Left lung (tissue), 10 donors: ENCODE measurements around the gene BACH2. TPM values are rescaled to one million over a fixed set of nuclear protein-coding genes. Genes with fewer than 3 reads are reported as not detected.
A peak's percentile ranks its signal among the peaks of the same experiment; 100 is the strongest.

ENCODE experiments used
- ATAC-seq: fragments of 200-7000 bp; cut with Tn5 transposase; one replicate; pipeline ENCODE4 v1.9.1; 2020; ENCODE audit warnings: moderate library complexity
- DNase-seq, 4 donors: peaks; one replicate each; pipeline ENCODE4 v3.0.0-alpha.2; 2013 to 2020
- H3K27ac ChIP-seq, 2 donors: fragments of 200-600 bp; sonication (generic) in 1 of 2; one replicate each; pipeline versions ENCODE4 v1.5.0 to v1.8.0; 2020 to 2021
- H3K27me3 ChIP-seq, 2 donors: fragments of 200-600 bp; sonication (generic) in 1 of 2; one replicate each; pipeline versions ENCODE4 v1.5.0 to v1.8.0; 2020 to 2021
- H3K36me3 ChIP-seq, 2 donors: fragments of 200-600 bp; sonication (generic) in 1 of 2; one replicate each; pipeline versions ENCODE4 v1.5.0 to v1.8.0; 2020 to 2021
- H3K4me1 ChIP-seq, 2 donors: fragments of 200-600 bp; one replicate each; pipeline ENCODE4 v1.8.0; 2021
- H3K4me3 ChIP-seq, 2 donors: fragments of 200-600 bp; sonication (generic) in 1 of 2; one replicate each; pipeline versions ENCODE4 v1.5.0 to v1.8.0; 2020 to 2021; ENCODE audit warnings: mild to moderate bottlenecking in 1 of 2
- H3K9me3 ChIP-seq, 2 donors: fragments of 200-600 bp; sonication (generic) in 1 of 2; one replicate each; pipeline versions ENCODE4 v1.5.0 to v1.8.0; 2020 to 2021
- CTCF ChIP-seq, 2 donors: fragments of 200-600 bp; sonication (generic) in 1 of 2; IDR thresholded peaks; one replicate each; pipeline versions ENCODE4 v1.5.0 to v1.8.0; 2021; ENCODE audit warnings: antibody characterized with exemption in 2 of 2
- intact Hi-C, 2 donors: fragments of 100-400 bp; cut with DNase I; formaldehyde crosslinking; loops; one replicate each; pipeline versions ENCODE4 v1.11.2 to v1.14.2; 2022
- polyA plus RNA-seq, 6 donors: library from polyadenylated mRNA; unstranded; fragments of 120-200 nt; gene quantifications; one replicate each; pipeline ENCODE4 v1.2.1, GENCODE V29; 2013; ENCODE audit not compliant: insufficient read length in 6 of 6
- total RNA-seq, 2 donors: library from RNA; stranded (reverse); fragmentation: NEBNext Ultra II Directional; extraction: Animal tissue kit (Norgen Biotek cat#: 25700); gene quantifications; one replicate each; pipeline ENCODE4 v1.2.1, GENCODE V29; 2021
- donor health status: DM: no; HTN: yes; CAD: no.
- donor health status: DM: no; HTN: no; CAD: no.

The BACH2 gene
- total and polyA plus RNA-seq, 8 donors, result 3.8 to 10.6 (median 8.9) TPM

GRCh38 chr6:90105506-90106170 is 191.0 kb downstream of the BACH2 start:
- no peaks in the 10 kb centered on the region for H3K36me3 ChIP-seq
- DNase-seq (no peak), ATAC-seq (peak; percentile 24)
- H3K27me3 ChIP-seq, result no peaks in the 10 kb centered on the region
- TF ChIP-seq CTCF (IDR thresholded peaks at IDR 0.05), result no peak
- peaks cover 0 to 28% of the 10 kb centered on the region in 2 donors for H3K4me1 ChIP-seq
- H3K4me3 ChIP-seq, result no peak overlapping the region
- intact Hi-C loops, result no loop called here
- H3K9me3 ChIP-seq, result no peaks in the 10 kb centered on the region
- peak overlapping the region in 1 of 2 donors; percentile 11 for H3K27ac ChIP-seq

GRCh38 chr6:90103056-90103800 is 193.4 kb downstream of the BACH2 start:
- peak; percentile 41 for ATAC-seq
- DNase-seq, result peak in 1 of 4 donors; percentile 41

GRCh38 chr6:90101403-90101802 is 195.2 kb downstream of the BACH2 start:
- intact Hi-C loops, result no loop called here
- TF ChIP-seq CTCF (IDR thresholded peaks at IDR 0.05), result no peak
- H3K4me3 ChIP-seq, result no peak overlapping the region
- H3K27ac ChIP-seq, result no peak overlapping the region
- peaks cover 0 to 53% of the 10 kb centered on the region in 2 donors for H3K4me1 ChIP-seq
- DNase-seq (no peak), ATAC-seq (no peak)
- no peaks in the 10 kb centered on the region for H3K27me3 ChIP-seq
- H3K9me3 ChIP-seq, result no peaks in the 10 kb centered on the region
- H3K36me3 ChIP-seq, result no peaks in the 10 kb centered on the region

More at GRCh38 chr6:90103056-90103800, 193.4 kb downstream of the BACH2 start:
- H3K27me3 ChIP-seq, result no peaks in the 10 kb centered on the region
- H3K4me1 ChIP-seq, result peaks cover 0 to 36% of the 10 kb centered on the region in 2 donors
- H3K4me3 ChIP-seq, result no peak overlapping the region
- intact Hi-C loops, result no loop called here
- H3K36me3 ChIP-seq, result no peaks in the 10 kb centered on the region
- TF ChIP-seq CTCF (IDR thresholded peaks at IDR 0.05), result no peak
- no peak overlapping the region for H3K27ac ChIP-seq
- H3K9me3 ChIP-seq, result no peaks in the 10 kb centered on the region

- ATAC-seq, result no peak
- Histone ChIP-seq H3K4me1 (peaks cover 0 to 41% of the 10 kb centered on the region in 2 donors), H3K27me3 (no peaks in the 10 kb centered on the region), H3K9me3 (no peaks in the 10 kb centered on the region), H3K36me3 (no peaks in the 10 kb centered on the region), H3K4me3 (no peak overlapping the region), H3K27ac (no peak overlapping the region)
- TF ChIP-seq CTCF (IDR thresholded peaks at IDR 0.05), result no peak
- intact Hi-C loops, result no loop called here
- no peak for DNase-seq
Observed at GRCh38 chr6:90100059-90100665, 196.5 kb downstream of the BACH2 start.

GRCh38 chr6:90098627-90099026 is 198.0 kb downstream of the BACH2 start:
- peak in 1 of 4 donors; percentile 10 for DNase-seq
- ATAC-seq, result peak; percentile 18
- Histone ChIP-seq H3K27me3 (no peaks in the 10 kb centered on the region), H3K36me3 (no peaks in the 10 kb centered on the region), H3K4me3 (no peak overlapping the region), H3K27ac (peak overlapping the region; percentile 45 to 75), H3K4me1 (peaks cover 0 to 38% of the 10 kb centered on the region in 2 donors), H3K9me3 (no peaks in the 10 kb centered on the region)
- TF ChIP-seq CTCF (IDR thresholded peaks at IDR 0.05), result no peak
- intact Hi-C loops, result no loop called here
